GM23338 (cell line): ENCODE results near the gene STARD13. TPM values are rescaled to one million over a fixed set of nuclear protein-coding genes. Genes with fewer than 3 reads are reported as not detected.
A peak's percentile ranks its signal among the peaks of the same experiment; 100 is the strongest.

Experiments
- ATAC-seq: fragments of 200-7000 bp; cut with Tn5 transposase; 3 replicates; pipeline ENCODE4 v1.9.1; 2020
- DNase-seq: peaks from one replicate; pipeline ENCODE4 v3.0.0-alpha.2; 2015; ENCODE audit warnings: low spot score
- H2AFZ ChIP-seq: fragments of 200-600 bp; sonication (generic); 2 replicates; pipeline ENCODE4 v1.8.0; 2016; ENCODE audit warnings: antibody characterized with exemption, mild to moderate bottlenecking, moderate library complexity
- H3F3A ChIP-seq: fragments of 200-600 bp; sonication (generic); replicated peaks from 2 replicates; pipeline ENCODE4 v1.8.0; 2017; ENCODE audit warnings: antibody characterized with exemption, mixed run types, low read depth
- H3K27ac ChIP-seq: fragments of 200-600 bp; sonication (generic); 2 replicates; pipeline ENCODE4 v1.6.1; 2016; ENCODE audit warnings: low read depth
- H3K27me3 ChIP-seq: fragments of 200-600 bp; sonication (generic); 2 replicates; pipeline ENCODE4 v1.8.0; 2016; ENCODE audit warnings: mild to moderate bottlenecking, mixed run types, moderate library complexity; ENCODE audit not compliant: insufficient read depth
- H3K36me3 ChIP-seq: fragments of 200-600 bp; sonication (generic); 2 replicates; pipeline ENCODE4 v1.8.0; 2016; ENCODE audit warnings: mild to moderate bottlenecking; ENCODE audit not compliant: insufficient read depth
- H3K4me1 ChIP-seq: fragments of 200-600 bp; sonication (generic); 2 replicates; pipeline ENCODE4 v1.8.0; 2016; ENCODE audit warnings: mild to moderate bottlenecking, moderate library complexity; ENCODE audit not compliant: insufficient read depth
- H3K4me2 ChIP-seq: fragments of 200-600 bp; sonication (generic); 2 replicates; pipeline ENCODE4 v1.7.1; 2017; ENCODE audit warnings: mixed run types
- H3K4me3 ChIP-seq: fragments of 200-600 bp; sonication (generic); 2 replicates; pipeline ENCODE4 v1.6.1; 2016; ENCODE audit warnings: mixed run types
- H3K79me2 ChIP-seq: fragments of 200-600 bp; sonication (generic); replicated peaks from 2 replicates; pipeline ENCODE4 v1.8.0; 2017; ENCODE audit warnings: mild to moderate bottlenecking; ENCODE audit not compliant: insufficient read depth
- H3K9me2 ChIP-seq: fragments of 200-600 bp; sonication (generic); 2 replicates; pipeline ENCODE4 v1.8.0; 2017; ENCODE audit not compliant: insufficient read depth
- H4K20me1 ChIP-seq: fragments of 200-600 bp; sonication (generic); replicated peaks from 2 replicates; pipeline ENCODE4 v1.8.0; 2017; ENCODE audit warnings: mild to moderate bottlenecking; ENCODE audit not compliant: insufficient read depth
- H3K27ac Mint-ChIP-seq: 2 replicates; pipeline ENCODE4 v1.8.0; 2020; ENCODE audit warnings: inconsistent platforms, mild to moderate bottlenecking, moderate library complexity, mixed read lengths
- H3K27me3 Mint-ChIP-seq: 3 replicates; pipeline ENCODE4 v1.8.0; 2022; ENCODE audit warnings: low read depth, mild to moderate bottlenecking, moderate library complexity, mixed read lengths, inconsistent platforms; ENCODE audit not compliant: insufficient read depth, poor library complexity
- H3K36me3 Mint-ChIP-seq: 3 replicates; pipeline ENCODE4 v1.8.0; 2021; ENCODE audit warnings: low read depth, mild to moderate bottlenecking, inconsistent platforms, moderate library complexity, mixed read lengths
- H3K4me1 Mint-ChIP-seq: 3 replicates; pipeline ENCODE4 v1.8.0; 2020; ENCODE audit warnings: mild to moderate bottlenecking, inconsistent platforms, mixed read lengths
- H3K4me3 Mint-ChIP-seq: 3 replicates; pipeline ENCODE4 v1.8.0; 2021; ENCODE audit warnings: moderate library complexity, mild to moderate bottlenecking, inconsistent platforms, mixed read lengths
- H3K9me3 Mint-ChIP-seq: 3 replicates; pipeline ENCODE4 v1.8.0; 2020; ENCODE audit warnings: moderate library complexity, mild to moderate bottlenecking, inconsistent platforms, mixed read lengths
- EZH2 ChIP-seq: fragments of 200-600 bp; sonication (generic); IDR thresholded peaks from one replicate; pipeline ENCODE4 v1.8.0; 2017; ENCODE audit warnings: antibody characterized with exemption, mild to moderate bottlenecking, low read depth; ENCODE audit not compliant: unreplicated experiment
- EZH2phosphoT487 ChIP-seq: fragments of 200-600 bp; sonication (generic); IDR thresholded peaks from one replicate; pipeline ENCODE4 v1.8.1; 2018; ENCODE audit warnings: antibody characterized with exemption; ENCODE audit not compliant: unreplicated experiment
- JUNB ChIP-seq: IDR thresholded peaks from one replicate; pipeline ENCODE4 v1.6.1; 2016; ENCODE audit warnings: antibody characterized with exemption; ENCODE audit not compliant: unreplicated experiment
- NANOG ChIP-seq: IDR thresholded peaks from 2 replicates; pipeline ENCODE4 v1.6.1; 2016; ENCODE audit warnings: antibody characterized with exemption, borderline replicate concordance
- STAT1 ChIP-seq: IDR thresholded peaks from one replicate; pipeline ENCODE4 v1.6.1; 2016; ENCODE audit warnings: antibody characterized with exemption; ENCODE audit not compliant: unreplicated experiment
- ZNF114 ChIP-seq: fragments of 250-450 bp; sonication (Bioruptor Pico); IDR thresholded peaks from 2 replicates; pipeline ENCODE4 v1.5.0; 2020; ENCODE audit warnings: mild to moderate bottlenecking, moderate library complexity
- ZNF331 ChIP-seq: fragments of 250-450 bp; sonication (Bioruptor Pico); IDR thresholded peaks from 2 replicates; pipeline ENCODE4 v1.5.0; 2020; ENCODE audit warnings: low read depth, mild to moderate bottlenecking, moderate library complexity
- polyA plus RNA-seq: library from polyadenylated mRNA; unstranded; fragments of >200 nt; fragmentation: Nextera tagmentation; extraction: Ambion mirVana; gene quantifications from 2 replicates; pipeline ENCODE4 v1.2.1, GENCODE V29; 2016
- total RNA-seq: library from RNA; depleted of rRNA; stranded (reverse); fragments of >200 nt; shearing (Covaris generic); gene quantifications from 2 replicates; pipeline ENCODE4 v1.2.3, GENCODE V29; 2014
- TF ChIP-seq, protein P1 (sequence below): fragments of 250-450 bp; sonication (Bioruptor Pico); IDR thresholded peaks from 2 replicates; pipeline ENCODE4 v1.5.0; 2020; ENCODE audit warnings: mild to moderate bottlenecking, moderate library complexity
- TF ChIP-seq, protein P2 (sequence below): IDR thresholded peaks from one replicate; pipeline ENCODE4 v1.6.1; 2018; ENCODE audit warnings: antibody characterized with exemption; ENCODE audit not compliant: unreplicated experiment

Gene STARD13
- total and polyA plus RNA-seq, 2 experiments from 2014 or later = 3.2 to 5.2 TPM

DNA sequence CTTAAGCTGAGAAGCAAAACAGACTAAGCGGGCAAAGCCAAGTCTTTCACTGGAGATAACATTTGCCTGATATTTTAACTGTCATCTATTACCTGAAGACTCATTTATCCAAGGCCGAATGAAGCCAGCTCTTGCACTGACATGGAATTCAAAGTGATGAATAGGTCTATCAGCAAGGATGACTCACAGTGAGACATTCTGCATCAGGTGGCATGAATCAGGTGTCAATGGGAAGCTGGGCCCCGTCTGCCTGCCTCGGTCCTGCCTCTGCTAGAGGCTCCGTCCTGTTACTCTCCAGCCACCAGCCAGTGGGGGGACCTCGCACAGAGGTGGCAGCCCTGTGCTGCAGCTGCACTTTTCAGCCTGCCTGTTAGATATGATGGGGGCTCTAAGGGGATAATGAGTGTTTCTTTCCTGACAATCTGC lies 23.5 kb downstream of the STARD13 start (continued):
- TF ChIP-seq, protein P1, sequence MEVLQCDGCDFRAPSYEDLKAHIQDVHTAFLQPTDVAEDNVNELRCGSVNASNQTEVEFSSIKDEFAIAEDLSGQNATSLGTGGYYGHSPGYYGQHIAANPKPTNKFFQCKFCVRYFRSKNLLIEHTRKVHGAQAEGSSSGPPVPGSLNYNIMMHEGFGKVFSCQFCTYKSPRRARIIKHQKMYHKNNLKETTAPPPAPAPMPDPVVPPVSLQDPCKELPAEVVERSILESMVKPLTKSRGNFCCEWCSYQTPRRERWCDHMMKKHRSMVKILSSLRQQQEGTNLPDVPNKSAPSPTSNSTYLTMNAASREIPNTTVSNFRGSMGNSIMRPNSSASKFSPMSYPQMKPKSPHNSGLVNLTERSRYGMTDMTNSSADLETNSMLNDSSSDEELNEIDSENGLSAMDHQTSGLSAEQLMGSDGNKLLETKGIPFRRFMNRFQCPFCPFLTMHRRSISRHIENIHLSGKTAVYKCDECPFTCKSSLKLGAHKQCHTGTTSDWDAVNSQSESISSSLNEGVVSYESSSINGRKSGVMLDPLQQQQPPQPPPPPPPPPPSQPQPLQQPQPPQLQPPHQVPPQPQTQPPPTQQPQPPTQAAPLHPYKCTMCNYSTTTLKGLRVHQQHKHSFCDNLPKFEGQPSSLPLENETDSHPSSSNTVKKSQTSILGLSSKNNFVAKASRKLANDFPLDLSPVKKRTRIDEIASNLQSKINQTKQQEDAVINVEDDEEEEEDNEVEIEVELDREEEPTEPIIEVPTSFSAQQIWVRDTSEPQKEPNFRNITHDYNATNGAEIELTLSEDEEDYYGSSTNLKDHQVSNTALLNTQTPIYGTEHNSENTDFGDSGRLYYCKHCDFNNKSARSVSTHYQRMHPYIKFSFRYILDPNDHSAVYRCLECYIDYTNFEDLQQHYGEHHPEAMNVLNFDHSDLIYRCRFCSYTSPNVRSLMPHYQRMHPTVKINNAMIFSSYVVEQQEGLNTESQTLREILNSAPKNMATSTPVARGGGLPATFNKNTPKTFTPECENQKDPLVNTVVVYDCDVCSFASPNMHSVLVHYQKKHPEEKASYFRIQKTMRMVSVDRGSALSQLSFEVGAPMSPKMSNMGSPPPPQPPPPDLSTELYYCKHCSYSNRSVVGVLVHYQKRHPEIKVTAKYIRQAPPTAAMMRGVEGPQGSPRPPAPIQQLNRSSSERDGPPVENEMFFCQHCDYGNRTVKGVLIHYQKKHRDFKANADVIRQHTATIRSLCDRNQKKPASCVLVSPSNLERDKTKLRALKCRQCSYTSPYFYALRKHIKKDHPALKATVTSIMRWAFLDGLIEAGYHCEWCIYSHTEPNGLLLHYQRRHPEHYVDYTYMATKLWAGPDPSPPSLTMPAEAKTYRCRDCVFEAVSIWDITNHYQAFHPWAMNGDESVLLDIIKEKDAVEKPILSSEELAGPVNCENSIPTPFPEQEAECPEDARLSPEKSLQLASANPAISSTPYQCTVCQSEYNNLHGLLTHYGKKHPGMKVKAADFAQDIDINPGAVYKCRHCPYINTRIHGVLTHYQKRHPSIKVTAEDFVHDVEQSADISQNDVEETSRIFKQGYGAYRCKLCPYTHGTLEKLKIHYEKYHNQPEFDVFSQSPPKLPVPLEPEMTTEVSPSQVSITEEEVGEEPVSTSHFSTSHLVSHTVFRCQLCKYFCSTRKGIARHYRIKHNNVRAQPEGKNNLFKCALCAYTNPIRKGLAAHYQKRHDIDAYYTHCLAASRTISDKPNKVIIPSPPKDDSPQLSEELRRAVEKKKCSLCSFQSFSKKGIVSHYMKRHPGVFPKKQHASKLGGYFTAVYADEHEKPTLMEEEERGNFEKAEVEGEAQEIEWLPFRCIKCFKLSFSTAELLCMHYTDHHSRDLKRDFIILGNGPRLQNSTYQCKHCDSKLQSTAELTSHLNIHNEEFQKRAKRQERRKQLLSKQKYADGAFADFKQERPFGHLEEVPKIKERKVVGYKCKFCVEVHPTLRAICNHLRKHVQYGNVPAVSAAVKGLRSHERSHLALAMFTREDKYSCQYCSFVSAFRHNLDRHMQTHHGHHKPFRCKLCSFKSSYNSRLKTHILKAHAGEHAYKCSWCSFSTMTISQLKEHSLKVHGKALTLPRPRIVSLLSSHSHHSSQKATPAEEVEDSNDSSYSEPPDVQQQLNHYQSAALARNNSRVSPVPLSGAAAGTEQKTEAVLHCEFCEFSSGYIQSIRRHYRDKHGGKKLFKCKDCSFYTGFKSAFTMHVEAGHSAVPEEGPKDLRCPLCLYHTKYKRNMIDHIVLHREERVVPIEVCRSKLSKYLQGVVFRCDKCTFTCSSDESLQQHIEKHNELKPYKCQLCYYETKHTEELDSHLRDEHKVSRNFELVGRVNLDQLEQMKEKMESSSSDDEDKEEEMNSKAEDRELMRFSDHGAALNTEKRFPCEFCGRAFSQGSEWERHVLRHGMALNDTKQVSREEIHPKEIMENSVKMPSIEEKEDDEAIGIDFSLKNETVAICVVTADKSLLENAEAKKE (CRISPR knock-in tag) = no peak
- TF ChIP-seq EZH2 (no peak), JUNB (no peak), EZH2phosphoT487 (no peak)

DNA sequence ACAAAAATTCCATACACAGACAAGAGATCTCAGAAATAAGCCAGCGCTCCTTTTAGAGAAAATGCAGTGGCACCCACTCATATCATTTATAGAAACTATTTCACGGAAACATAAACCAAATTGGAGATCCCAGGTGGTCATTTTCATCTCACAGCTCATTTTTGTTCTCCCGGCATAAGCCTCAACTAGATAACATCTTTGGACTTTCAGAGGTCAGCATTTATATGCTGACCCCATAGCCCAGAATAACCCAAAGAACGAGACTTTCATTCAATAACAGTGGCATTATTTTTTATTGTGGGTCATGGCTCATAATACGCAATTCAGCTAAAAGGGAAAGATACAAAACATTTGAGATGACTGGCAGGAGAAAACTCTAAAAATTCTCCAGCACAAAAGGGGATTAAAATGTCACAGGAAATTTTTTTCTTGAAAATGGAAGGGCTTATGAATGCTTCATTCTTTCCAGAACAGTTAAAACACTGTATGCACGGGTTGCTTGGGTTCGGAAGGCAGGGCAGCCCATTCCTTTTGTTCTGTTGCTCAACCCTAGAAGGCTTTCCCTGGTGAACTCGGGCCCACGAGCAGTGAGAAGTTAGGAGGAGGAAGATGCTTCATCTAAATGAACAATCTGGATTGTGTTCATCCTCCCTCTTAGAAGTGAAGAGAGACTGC lies 24.0 kb downstream of the STARD13 start:
- Histone ChIP-seq H2AFZ (no peak overlapping the region), H3K27me3 (no peaks in the 10 kb centered on the region), H3K4me1 (peaks cover 43% of the 10 kb centered on the region), H3K79me2 (no peaks in the 10 kb centered on the region), H3K4me3 (no peak overlapping the region), H3K36me3 (no peaks in the 10 kb centered on the region), H3K9me2 (peaks cover 16% of the 10 kb centered on the region; the same call in 1 of the 2 replicates), H3K4me2 (no peak overlapping the region), H3F3A (no peaks in the 10 kb centered on the region), H4K20me1 (no peaks in the 10 kb centered on the region), H3K27ac (peak overlapping the region; percentile 20; the same call in 1 of the 2 replicates)
- DNase-seq = no peak
- no peaks in the 10 kb centered on the region; the same call in 2 of the 3 replicates for H3K36me3 Mint-ChIP-seq
- H3K4me1 Mint-ChIP-seq = peaks cover 70% of the 10 kb centered on the region
- TF ChIP-seq, protein P2, sequence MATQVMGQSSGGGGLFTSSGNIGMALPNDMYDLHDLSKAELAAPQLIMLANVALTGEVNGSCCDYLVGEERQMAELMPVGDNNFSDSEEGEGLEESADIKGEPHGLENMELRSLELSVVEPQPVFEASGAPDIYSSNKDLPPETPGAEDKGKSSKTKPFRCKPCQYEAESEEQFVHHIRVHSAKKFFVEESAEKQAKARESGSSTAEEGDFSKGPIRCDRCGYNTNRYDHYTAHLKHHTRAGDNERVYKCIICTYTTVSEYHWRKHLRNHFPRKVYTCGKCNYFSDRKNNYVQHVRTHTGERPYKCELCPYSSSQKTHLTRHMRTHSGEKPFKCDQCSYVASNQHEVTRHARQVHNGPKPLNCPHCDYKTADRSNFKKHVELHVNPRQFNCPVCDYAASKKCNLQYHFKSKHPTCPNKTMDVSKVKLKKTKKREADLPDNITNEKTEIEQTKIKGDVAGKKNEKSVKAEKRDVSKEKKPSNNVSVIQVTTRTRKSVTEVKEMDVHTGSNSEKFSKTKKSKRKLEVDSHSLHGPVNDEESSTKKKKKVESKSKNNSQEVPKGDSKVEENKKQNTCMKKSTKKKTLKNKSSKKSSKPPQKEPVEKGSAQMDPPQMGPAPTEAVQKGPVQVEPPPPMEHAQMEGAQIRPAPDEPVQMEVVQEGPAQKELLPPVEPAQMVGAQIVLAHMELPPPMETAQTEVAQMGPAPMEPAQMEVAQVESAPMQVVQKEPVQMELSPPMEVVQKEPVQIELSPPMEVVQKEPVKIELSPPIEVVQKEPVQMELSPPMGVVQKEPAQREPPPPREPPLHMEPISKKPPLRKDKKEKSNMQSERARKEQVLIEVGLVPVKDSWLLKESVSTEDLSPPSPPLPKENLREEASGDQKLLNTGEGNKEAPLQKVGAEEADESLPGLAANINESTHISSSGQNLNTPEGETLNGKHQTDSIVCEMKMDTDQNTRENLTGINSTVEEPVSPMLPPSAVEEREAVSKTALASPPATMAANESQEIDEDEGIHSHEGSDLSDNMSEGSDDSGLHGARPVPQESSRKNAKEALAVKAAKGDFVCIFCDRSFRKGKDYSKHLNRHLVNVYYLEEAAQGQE = no peak
- TF ChIP-seq ZNF331 (CRISPR knock-in tag) (no peak), STAT1 (no peak), NANOG (no peak), JUNB (no peak), ZNF114 (CRISPR knock-in tag) (no peak)
- H3K4me3 Mint-ChIP-seq = no peak overlapping the region
- H3K9me3 Mint-ChIP-seq = no peaks in the 10 kb centered on the region
- no peak overlapping the region for H3K27ac Mint-ChIP-seq
- ATAC-seq = no peak
- no peaks in the 10 kb centered on the region for H3K27me3 Mint-ChIP-seq
